ENCODE results near the gene DRGX.

GRCh38 chr10:49415109-49415508, 19.2 kb upstream of the DRGX start:
- TF ChIP-seq CTCF (IDR thresholded peaks at IDR 0.05; ENCODE audit: insufficient read depth, low read length) = no peak
- no peak for TF ChIP-seq REST (IDR thresholded peaks at IDR 0.05; ENCODE audit: insufficient replicate concordance, low read depth)
- TF ChIP-seq POLR2AphosphoS5 (IDR thresholded peaks at IDR 0.05; ENCODE audit: low read depth) = no peak
